HL-60 (cell line): ENCODE measurements around the gene ATP10A.

ENCODE experiments used
- DNase-seq, 2 experiments: peaks; one replicate each; pipeline ENCODE4 v3.0.0-alpha.2; 2010 to 2020; ENCODE audit warnings: low read depth in 1 of 2, low spot score in 1 of 2
- H3K27ac ChIP-seq: fragments of 250-450 bp; sonication (Bioruptor Pico); replicated peaks from 2 replicates; pipeline ENCODE4 v1.5.1; 2020; ENCODE audit warnings: mild to moderate bottlenecking, moderate library complexity
- H3K27me3 ChIP-seq: fragments of 250-450 bp; sonication (Bioruptor Pico); 2 replicates; pipeline ENCODE4 v1.5.1; 2021; ENCODE audit warnings: mild to moderate bottlenecking, moderate library complexity; ENCODE audit not compliant: insufficient read depth, poor library complexity, severe bottlenecking
- H3K4me3 ChIP-seq: replicated peaks from 2 replicates; pipeline ENCODE4 v1.5.1; 2011; ENCODE audit warnings: mild to moderate bottlenecking, control low read depth, low read length; ENCODE audit not compliant: insufficient read depth
- CTCF ChIP-seq: IDR thresholded peaks from one replicate; pipeline ENCODE4 v1.5.1; 2011; ENCODE audit warnings: low read length, control low read depth, inconsistent platforms; ENCODE audit not compliant: insufficient read depth
- GABPA ChIP-seq: IDR thresholded peaks from 2 replicates; pipeline ENCODE4 v1.6.1; 2012; ENCODE audit warnings: low read depth
- POLR2AphosphoS5 ChIP-seq: IDR thresholded peaks from 2 replicates; pipeline ENCODE4 v1.6.1; 2012; ENCODE audit warnings: low read depth
- REST ChIP-seq: IDR thresholded peaks from 2 replicates; pipeline ENCODE4 v1.6.1; 2012; ENCODE audit warnings: low read depth; ENCODE audit not compliant: insufficient replicate concordance
- SPI1 ChIP-seq: IDR thresholded peaks from 2 replicates; pipeline ENCODE4 v1.6.1; 2012; ENCODE audit warnings: low read depth, mild to moderate bottlenecking, borderline replicate concordance

Gene ATP10A

GRCh38 chr15:25733856-25734679, 129.1 kb downstream of the ATP10A start:
- no peaks in the 10 kb centered on the region for H3K27me3 ChIP-seq
- no peak overlapping the region for H3K4me3 ChIP-seq
- H3K27ac ChIP-seq: no peak overlapping the region
- TF ChIP-seq REST: no peak
- TF ChIP-seq SPI1: no peak
- no peak for TF ChIP-seq GABPA
- no peak for TF ChIP-seq CTCF
- TF ChIP-seq POLR2AphosphoS5: no peak
- DNase-seq: no peak

- no peak overlapping the region for H3K4me3 ChIP-seq
- no peak for DNase-seq
- no peaks in the 10 kb centered on the region for H3K27me3 ChIP-seq
- no peak overlapping the region for H3K27ac ChIP-seq
- TF ChIP-seq REST: no peak
- TF ChIP-seq POLR2AphosphoS5: no peak
- no peak for TF ChIP-seq GABPA
- TF ChIP-seq CTCF: no peak
- TF ChIP-seq SPI1: no peak
These were observed 129.9 kb downstream of the ATP10A start for GRCh38 chr15:25733036-25733855.

- TF ChIP-seq SPI1: no peak
- TF ChIP-seq GABPA: no peak
- TF ChIP-seq POLR2AphosphoS5: no peak
- no peak for TF ChIP-seq CTCF
- no peak for TF ChIP-seq REST
- Histone ChIP-seq H3K4me3 (no peak overlapping the region), H3K27ac (no peak overlapping the region), H3K27me3 (no peaks in the 10 kb centered on the region)
- no peak for DNase-seq
These were observed 130.9 kb downstream of the ATP10A start for GRCh38 chr15:25732191-25732590.
